Raji (cell line): Measurements from ENCODE around the gene CPOX.

Source experiments
- POLR2A ChIP-seq: IDR thresholded peaks from 2 replicates; pipeline ENCODE4 v1.6.1; 2011; ENCODE audit warnings: low read depth, low read length, control low read depth; ENCODE audit not compliant: insufficient read depth

Gene CPOX

GRCh38 chr3:98596541-98597500 is 3.4 kb upstream of the CPOX start:
- TF ChIP-seq POLR2A = no peak

GRCh38 chr3:98596087-98596486 is 2.7 kb upstream of the CPOX start:
- no peak for TF ChIP-seq POLR2A

- no peak for TF ChIP-seq POLR2A
Measured at GRCh38 chr3:98594628-98595324, 1.4 kb upstream of the CPOX start.

GRCh38 chr3:98592345-98592935 is 971 bp downstream of the CPOX start:
- no peak for TF ChIP-seq POLR2A

GRCh38 chr3:98589331-98590036 is 3.9 kb downstream of the CPOX start:
- no peak for TF ChIP-seq POLR2A

GRCh38 chr3:98588065-98588464 is 5.3 kb downstream of the CPOX start:
- TF ChIP-seq POLR2A = no peak

- TF ChIP-seq POLR2A = no peak
Measured at GRCh38 chr3:98587654-98588053, 5.8 kb downstream of the CPOX start.

- no peak for TF ChIP-seq POLR2A
Measured at GRCh38 chr3:98584547-98584946, 8.9 kb downstream of the CPOX start.

GRCh38 chr3:98583766-98584165 is 9.6 kb downstream of the CPOX start:
- no peak for TF ChIP-seq POLR2A

GRCh38 chr3:98582042-98582441 is 11.4 kb downstream of the CPOX start:
- TF ChIP-seq POLR2A = no peak

GRCh38 chr3:98581474-98581873 is 11.9 kb downstream of the CPOX start:
- no peak for TF ChIP-seq POLR2A

GRCh38 chr3:98580401-98581386 is 12.7 kb downstream of the CPOX start:
- no peak for TF ChIP-seq POLR2A

GRCh38 chr3:98577178-98577895 is 16.1 kb downstream of the CPOX start:
- no peak for TF ChIP-seq POLR2A
